ENCODE data around the gene AQP1. TPM values are rescaled to one million over a fixed set of nuclear protein-coding genes. Genes with fewer than 3 reads are reported as not detected.

AQP1 gene
- polyA plus RNA-seq, 1 experiment = 3.9 TPM

- TF ChIP-seq, protein P1, sequence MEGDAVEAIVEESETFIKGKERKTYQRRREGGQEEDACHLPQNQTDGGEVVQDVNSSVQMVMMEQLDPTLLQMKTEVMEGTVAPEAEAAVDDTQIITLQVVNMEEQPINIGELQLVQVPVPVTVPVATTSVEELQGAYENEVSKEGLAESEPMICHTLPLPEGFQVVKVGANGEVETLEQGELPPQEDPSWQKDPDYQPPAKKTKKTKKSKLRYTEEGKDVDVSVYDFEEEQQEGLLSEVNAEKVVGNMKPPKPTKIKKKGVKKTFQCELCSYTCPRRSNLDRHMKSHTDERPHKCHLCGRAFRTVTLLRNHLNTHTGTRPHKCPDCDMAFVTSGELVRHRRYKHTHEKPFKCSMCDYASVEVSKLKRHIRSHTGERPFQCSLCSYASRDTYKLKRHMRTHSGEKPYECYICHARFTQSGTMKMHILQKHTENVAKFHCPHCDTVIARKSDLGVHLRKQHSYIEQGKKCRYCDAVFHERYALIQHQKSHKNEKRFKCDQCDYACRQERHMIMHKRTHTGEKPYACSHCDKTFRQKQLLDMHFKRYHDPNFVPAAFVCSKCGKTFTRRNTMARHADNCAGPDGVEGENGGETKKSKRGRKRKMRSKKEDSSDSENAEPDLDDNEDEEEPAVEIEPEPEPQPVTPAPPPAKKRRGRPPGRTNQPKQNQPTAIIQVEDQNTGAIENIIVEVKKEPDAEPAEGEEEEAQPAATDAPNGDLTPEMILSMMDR (IDR thresholded peaks at IDR 0.05; ENCODE audit: insufficient read depth, low read depth, low read length) = no peak
- CTCF ChIA-PET = no interaction called here
- DNase-seq (ENCODE audit: low read depth) = no peak
- peaks cover under 1% of the 10 kb centered on the region; the same call in 1 of the 2 replicates for H3K36me3 ChIP-seq (ENCODE audit: control insufficient read depth, insufficient read depth, low read length)
- no peak overlapping the region for H3K4me3 ChIP-seq (ENCODE audit: low read depth, low read length)
- no peaks in the 10 kb centered on the region for H3K27me3 ChIP-seq (ENCODE audit: control insufficient read depth, insufficient read depth, low read length)
- POLR2A ChIA-PET = no interaction called here
These were observed 33.7 kb upstream of the AQP1 start for GRCh38 chr7:30877993-30878392.

DNA sequence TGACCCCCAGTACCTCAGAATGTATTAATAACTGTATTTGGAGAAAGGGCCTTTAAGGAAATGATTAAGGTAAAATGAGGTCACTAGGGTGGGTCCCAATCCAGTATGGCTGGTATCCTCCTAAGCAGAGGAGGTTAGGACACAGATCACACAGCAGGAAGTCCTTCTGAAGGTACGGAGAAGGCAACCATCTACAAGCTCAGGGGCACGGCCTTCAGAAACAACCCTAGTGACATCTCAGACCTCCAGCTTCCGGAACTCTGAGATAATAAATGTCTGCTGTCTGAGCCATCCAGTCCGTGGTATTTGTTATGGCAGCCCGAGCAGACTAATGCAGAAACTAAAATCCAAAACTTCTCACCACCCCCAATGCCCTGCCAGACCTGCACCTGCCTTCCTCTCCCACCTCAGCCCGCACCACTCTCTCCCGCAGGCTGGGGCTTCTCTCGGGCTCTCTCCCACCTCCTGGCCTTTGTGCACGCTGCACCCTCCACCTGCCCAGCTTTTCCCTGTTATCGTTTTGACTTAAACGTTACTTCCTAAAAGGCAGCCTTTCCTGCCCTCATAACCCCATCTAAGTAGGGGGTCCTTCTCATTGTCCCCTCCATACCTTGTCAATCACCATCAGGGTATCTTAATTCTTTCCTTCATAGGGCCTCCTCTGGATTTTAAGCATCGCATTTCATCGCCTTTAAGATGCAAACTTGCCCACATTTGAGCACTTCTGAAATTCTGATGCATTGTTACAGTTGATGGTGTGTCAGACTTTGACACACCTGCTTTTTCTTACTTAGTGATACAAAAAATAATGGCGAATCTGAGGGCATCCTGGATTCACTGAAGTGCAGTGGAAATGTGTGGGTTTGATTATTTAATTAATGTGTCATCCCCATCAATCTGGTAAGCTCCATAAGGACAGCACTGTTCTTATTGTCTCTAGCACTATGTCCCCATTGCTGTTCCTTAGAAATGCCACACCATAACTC is 32.2 kb upstream of the AQP1 start:
- ChIA-PET CTCF (interaction anchor here (1.2 kb wide), 2 partner anchors 60 to 91 kb away, joined by 3 to 4 read pairs; no protein-coding TSS in a partner anchor), POLR2A (no interaction called here)
- DNase-seq (ENCODE audit: low read depth) = no peak
- TF ChIP-seq, protein P1 (IDR thresholded peaks at IDR 0.05; ENCODE audit: insufficient read depth, low read depth, low read length) = no peak
- Histone ChIP-seq H3K36me3 (ENCODE audit: control insufficient read depth, insufficient read depth, low read length) (no peaks in the 10 kb centered on the region), H3K27me3 (ENCODE audit: control insufficient read depth, insufficient read depth, low read length) (no peaks in the 10 kb centered on the region), H3K4me3 (ENCODE audit: low read depth, low read length) (no peak overlapping the region)

DNA sequence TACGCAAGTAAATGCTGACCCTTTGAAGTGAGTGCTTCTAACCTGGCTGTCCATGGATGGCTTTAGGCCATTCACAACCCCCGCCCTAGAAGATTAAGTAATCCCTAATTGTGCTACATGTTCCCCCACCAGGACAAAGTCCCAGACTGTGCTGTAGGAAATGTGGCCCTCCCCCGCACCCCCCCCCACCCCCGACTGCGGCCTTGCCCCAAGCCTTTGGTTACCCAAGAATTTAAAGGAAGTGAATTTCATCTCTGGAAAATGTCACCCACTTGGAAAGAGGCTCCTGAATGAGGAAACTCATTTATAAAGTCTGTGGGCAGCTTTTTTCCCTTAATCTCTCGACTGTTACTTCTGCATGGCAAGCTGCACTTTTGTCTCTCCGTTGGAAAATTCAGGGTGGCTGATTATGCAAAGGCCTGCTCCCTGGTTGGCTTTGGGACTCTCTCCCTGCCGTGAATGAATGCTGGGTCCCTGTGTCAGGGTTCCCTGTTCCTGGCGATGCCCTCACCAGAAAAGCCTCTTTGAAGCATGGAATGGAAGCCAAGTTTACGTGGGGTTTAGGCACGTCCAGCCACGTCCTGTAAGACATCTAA is 31.4 kb upstream of the AQP1 start:
- H3K27me3 ChIP-seq (ENCODE audit: control insufficient read depth, insufficient read depth, low read length) = no peaks in the 10 kb centered on the region
- ChIA-PET CTCF (interaction anchor here (0.5 to 1.2 kb wide), 2 partner anchors 23 to 91 kb away, joined by 3 to 4 read pairs; no protein-coding TSS in a partner anchor), POLR2A (no interaction called here)
- H3K4me3 ChIP-seq (ENCODE audit: low read depth, low read length) = no peak overlapping the region
- TF ChIP-seq, protein P1 (IDR thresholded peaks at IDR 0.05; ENCODE audit: insufficient read depth, low read depth, low read length) = no peak
- no peak for DNase-seq (ENCODE audit: low read depth)
- no peaks in the 10 kb centered on the region for H3K36me3 ChIP-seq (ENCODE audit: control insufficient read depth, insufficient read depth, low read length)

- Histone ChIP-seq H3K36me3 (ENCODE audit: control insufficient read depth, insufficient read depth, low read length) (no peaks in the 10 kb centered on the region), H3K4me3 (ENCODE audit: low read depth, low read length) (no peak overlapping the region), H3K27me3 (ENCODE audit: control insufficient read depth, insufficient read depth, low read length) (peaks cover 1% of the 10 kb centered on the region; the same call in 1 of the 2 replicates)
- CTCF ChIA-PET = no interaction called here
- no peak for DNase-seq (ENCODE audit: low read depth)
- POLR2A ChIA-PET = no interaction called here
- TF ChIP-seq, protein P1 (IDR thresholded peaks at IDR 0.05; ENCODE audit: insufficient read depth, low read depth, low read length) = no peak
These were observed 30.7 kb upstream of the AQP1 start for GRCh38 chr7:30880941-30881340.

DNA sequence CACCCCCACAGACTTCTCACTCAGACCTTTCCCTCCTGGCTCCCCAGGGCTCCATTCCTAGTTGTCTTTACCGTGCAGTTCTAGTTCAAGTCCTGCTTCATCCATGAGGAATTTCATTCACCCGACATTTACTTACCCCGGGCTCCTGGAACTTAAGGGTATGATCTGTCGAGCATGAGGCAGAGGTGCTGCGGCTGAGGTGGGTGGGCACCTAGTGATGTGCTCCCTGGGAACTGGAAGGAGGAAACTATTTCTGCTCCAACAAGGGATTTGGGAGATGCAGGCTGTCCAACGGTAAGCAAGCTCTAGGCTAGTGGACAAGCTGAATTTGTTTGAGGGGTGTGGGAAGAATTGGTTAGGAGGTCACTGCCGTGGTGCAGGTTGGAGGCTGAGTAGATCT is 30.2 kb upstream of the AQP1 start:
- ChIA-PET POLR2A (no interaction called here), CTCF (interaction anchor here (0.8 kb wide), 1 partner anchor 9 kb away, joined by 3 read pairs; no protein-coding TSS in a partner anchor)
- Histone ChIP-seq H3K4me3 (ENCODE audit: low read depth, low read length) (no peak overlapping the region), H3K36me3 (ENCODE audit: control insufficient read depth, insufficient read depth, low read length) (no peaks in the 10 kb centered on the region), H3K27me3 (ENCODE audit: control insufficient read depth, insufficient read depth, low read length) (peaks cover 1% of the 10 kb centered on the region; the same call in 1 of the 2 replicates)
- TF ChIP-seq, protein P1 (IDR thresholded peaks at IDR 0.05; ENCODE audit: insufficient read depth, low read depth, low read length) = no peak
- DNase-seq (ENCODE audit: low read depth) = no peak
